Inflammatory macrophage treated with lipopolysaccharide for 1 hour (primary cell): Measurements from ENCODE around the gene PERCC1.
"Not testable (repeated sequence)": the region's sequence is repeated elsewhere in the genome, so short reads cannot be mapped to it uniquely, and the experiment has no call there.

ENCODE experiments used
- DNase-seq, 2 donors: peaks; one replicate each; pipeline ENCODE4 v3.0.0-alpha.2; 2020 to 2022

Gene PERCC1

GRCh38 chr16:1435921-1436697 is 5.2 kb downstream of the PERCC1 start:
- DNase-seq: no peak

DNA sequence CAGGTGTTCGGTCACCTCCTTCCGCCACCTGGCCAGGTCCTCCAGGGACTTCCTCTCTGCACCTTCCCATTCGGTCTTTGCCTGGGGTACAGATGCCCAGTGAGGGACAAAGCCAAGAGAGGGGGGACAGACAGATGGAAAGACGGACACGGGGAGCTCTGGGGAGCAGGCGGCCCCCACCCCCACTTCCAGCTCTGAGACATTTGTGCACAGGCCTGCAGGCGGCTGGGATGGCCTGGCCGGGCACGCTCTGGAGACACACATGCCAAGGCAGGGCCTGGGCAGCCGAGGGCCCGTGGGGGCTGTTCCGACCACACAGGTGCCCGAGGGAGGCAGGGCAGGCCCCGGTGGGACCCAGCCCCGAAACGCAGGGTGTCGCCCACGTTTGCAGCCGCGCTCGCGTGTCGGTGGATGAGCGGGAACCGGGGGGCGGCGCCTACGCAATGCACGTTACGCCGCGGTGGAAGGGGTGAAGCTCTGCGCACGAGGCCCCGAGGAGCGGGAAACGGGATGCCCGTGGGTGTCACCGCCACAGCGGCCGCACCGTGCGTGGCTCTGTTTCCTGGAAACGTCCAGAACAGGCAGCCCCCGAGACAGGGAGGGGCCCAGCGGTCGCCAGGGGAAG is 6.0 kb downstream of the PERCC1 start:
- no peak for DNase-seq

- no peak for DNase-seq
Observed at GRCh38 chr16:1437606-1438005, 6.7 kb downstream of the PERCC1 start.

GRCh38 chr16:1438229-1439057 is 7.6 kb downstream of the PERCC1 start:
- DNase-seq: no peak

- no peak for DNase-seq
Observed at GRCh38 chr16:1439058-1439698, 8.3 kb downstream of the PERCC1 start.

- not testable (repeated sequence) for DNase-seq
Observed at GRCh38 chr16:1439699-1440074, 8.8 kb downstream of the PERCC1 start.

GRCh38 chr16:1441391-1441829 is 10.5 kb downstream of the PERCC1 start:
- no peak for DNase-seq

DNA sequence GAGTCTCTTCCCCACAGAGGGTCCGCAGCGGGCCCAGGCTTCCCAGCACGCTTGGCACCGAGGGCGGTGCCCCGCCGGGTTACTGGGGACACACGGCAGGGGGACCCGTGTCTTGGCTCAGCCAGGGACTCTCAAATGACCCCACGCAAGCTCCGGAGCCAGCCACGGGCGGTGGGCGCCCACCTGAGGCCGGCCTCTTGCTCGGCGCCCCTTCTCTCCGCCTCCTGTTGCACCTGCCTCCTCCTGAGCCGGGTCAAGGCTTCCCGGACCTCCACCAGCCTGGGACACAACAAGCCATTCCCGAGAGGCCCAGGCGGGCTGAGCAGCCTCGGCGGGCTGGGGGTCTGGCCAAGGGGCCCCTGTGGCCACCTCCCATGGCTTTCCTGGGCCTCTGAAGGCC is 11.8 kb downstream of the PERCC1 start:
- no peak for DNase-seq

GRCh38 chr16:1443403-1443973 is 12.6 kb downstream of the PERCC1 start:
- DNase-seq: no peak

DNA sequence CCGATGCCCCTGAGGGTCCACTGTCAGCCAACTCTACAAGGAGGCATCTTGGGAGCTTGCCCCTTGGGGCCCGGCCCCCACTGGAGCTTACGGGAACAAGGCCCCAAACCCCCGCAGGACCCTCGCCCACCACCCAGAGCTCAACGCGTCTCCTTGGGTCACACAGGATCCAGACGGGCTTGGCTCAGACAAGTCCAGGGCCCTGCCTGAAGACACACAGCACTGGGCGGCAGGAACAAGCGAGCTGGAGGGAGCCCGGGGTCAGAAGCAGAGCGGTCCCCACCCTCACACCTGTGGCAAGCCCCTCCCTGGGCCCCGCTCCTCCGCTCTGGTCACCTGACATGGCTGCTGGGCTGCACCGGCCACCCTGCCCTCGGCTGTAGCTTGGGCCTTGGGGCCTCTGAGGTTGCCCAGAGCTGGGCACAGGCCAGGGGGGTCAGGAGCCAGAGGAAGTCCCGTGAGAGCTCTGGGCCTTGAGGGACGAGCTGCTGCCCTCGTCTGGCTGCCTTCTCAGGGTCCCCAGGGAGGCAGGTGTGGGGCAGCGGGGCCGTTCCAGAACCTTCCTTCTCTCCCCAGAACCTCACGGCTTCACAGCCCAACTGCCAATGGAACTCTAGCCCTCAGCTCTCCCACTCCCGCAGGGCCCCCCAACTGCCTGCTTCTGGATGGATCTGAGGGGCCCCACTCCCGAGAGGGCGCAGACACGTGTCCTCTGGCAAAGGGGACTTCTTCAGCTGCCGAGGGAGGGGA is 13.3 kb downstream of the PERCC1 start, which contains the start of gene CCDC154:
CCDC154 (minus strand) TSS at position 577 of the 750 bp plus-strand sequence; CDS start at position 343, 234 bp downstream.
- no peak for DNase-seq

- DNase-seq: no peak
Observed at GRCh38 chr16:1444730-1445517, 14.0 kb downstream of the PERCC1 start.

- DNase-seq: no peak
Observed at GRCh38 chr16:1445518-1446203, 14.8 kb downstream of the PERCC1 start.

DNA sequence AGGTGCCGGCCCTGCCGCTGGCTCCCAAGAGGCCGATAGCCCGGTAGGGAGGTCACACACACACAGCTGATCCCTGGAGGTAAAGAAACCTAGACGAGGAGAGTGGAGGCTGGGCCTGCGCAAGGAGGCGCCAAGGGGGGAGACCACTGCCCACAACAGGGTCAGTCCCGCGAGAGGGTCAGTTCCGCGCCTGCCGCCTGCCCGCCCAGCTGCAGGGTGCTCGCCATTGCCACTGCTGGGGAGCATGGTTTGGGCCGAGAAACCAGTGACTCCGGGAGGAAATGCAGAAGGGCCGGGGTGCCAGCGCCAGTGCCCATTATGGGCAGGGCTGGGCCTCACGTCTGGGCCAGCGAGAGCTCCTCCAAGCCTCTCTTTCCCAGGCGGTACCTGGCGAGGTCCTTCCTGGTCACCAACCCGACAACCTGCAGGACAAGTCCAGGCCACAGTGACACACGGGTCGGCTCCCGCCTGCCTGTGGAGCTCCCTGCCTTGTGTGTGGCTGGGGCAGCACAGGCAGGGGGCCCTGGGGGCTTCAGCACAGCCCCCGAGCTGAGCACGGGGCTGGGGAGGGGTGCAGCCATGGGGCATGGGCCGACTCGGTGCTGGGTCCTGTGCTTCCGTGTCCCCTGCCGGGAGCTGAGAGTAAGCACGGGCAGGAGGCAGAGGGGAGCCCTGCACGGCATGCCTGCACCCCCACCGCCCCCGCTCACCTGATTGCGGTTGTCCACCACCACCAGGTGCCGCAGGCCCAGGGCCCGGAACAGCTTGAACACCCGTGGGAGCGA is 15.6 kb downstream of the PERCC1 start:
- DNase-seq: no peak

- DNase-seq: no peak
Observed at GRCh38 chr16:1447965-1448364, 17.1 kb downstream of the PERCC1 start.

- DNase-seq: no peak
Observed at GRCh38 chr16:1448536-1449116, 17.7 kb downstream of the PERCC1 start.

DNA sequence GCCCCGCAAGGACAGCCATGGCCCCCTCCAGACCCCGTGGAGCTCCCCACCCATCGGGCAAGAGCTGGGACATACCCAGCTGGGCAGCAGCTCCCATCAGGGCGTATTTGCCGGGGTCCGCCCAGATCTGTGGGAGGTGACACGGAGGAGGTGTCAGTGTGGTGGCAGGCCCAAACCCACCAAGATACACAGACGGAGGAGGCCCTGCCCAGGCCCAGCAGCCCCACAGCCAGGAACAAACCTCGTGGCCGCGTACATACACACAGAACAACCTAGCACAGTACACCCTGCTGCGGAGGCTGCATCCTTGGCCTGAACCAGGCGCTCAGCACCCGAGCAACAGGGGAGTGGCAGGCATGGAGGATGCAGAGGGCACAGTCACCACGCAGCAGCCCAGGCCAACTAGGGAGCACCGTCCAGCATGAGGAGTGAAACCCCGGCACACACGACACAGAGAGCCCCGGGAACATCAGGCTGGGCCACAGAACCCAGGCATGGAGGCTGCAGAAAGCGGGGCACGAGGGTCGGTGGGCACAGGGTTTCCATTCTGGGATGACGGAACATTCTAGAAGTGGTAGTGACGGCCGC is 18.4 kb downstream of the PERCC1 start:
- no peak for DNase-seq

DNA sequence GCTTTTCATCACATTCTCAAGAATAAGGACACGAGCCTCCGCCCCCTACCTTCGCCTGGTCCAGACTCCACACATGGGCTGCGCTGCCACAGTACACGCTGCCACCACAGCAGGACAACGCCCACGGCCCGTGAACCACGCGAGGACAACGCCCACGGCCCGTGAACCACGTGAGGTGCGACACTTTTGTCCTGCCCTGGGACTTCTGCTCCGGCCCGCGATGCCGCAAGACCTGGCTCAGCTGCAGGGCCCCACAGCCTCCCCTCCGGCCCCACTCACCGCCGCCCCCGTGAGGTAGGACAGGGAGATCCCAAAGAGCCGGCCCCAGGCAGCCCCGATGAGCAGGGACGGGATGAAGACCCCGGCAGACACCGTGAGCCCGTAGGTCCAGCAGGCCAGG is 19.3 kb downstream of the PERCC1 start:
- no peak for DNase-seq

- no peak for DNase-seq
Observed at GRCh38 chr16:1450841-1451240, 20.0 kb downstream of the PERCC1 start.
